ENCODE data around the gene FAM171A1. TPM values are rescaled to one million over a fixed set of nuclear protein-coding genes. Genes with fewer than 3 reads are reported as not detected.

FAM171A1 gene
- total RNA-seq, 2 donors from 2014 or later: 50.9 to 65.8 TPM

DNA sequence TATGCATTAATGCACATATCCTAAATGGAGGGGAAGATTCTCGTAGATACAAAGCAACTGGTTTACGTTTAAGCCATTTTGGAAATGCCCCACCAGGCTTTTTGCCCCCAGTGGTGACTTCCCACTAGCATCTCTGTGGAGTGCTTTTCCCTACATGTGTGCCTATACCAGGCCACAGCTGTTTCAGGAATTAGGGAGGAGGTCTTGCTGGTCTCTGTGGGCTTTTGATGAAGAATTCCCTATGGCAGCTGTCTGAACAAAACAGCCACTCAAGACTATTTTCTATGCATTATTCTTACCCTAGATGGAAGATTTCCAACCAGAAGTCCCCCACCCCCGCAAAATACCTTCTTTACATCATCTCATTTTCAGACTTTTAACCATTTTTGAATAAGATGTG, 150.6 kb downstream of the FAM171A1 start:
- DNase-seq: no peak
- Histone ChIP-seq H3K4me3 (no peak overlapping the region), H3K9me3 (no peaks in the 10 kb centered on the region), H3K36me3 (no peaks in the 10 kb centered on the region), H3K4me1 (no peaks in the 10 kb centered on the region), H3K27ac (no peak overlapping the region), H3K9ac (ENCODE audit: low read depth in 2 of 2, low read length in 2 of 2) (no peak overlapping the region), H3K27me3 (no peaks in the 10 kb centered on the region)
- TF ChIP-seq, protein P1, sequence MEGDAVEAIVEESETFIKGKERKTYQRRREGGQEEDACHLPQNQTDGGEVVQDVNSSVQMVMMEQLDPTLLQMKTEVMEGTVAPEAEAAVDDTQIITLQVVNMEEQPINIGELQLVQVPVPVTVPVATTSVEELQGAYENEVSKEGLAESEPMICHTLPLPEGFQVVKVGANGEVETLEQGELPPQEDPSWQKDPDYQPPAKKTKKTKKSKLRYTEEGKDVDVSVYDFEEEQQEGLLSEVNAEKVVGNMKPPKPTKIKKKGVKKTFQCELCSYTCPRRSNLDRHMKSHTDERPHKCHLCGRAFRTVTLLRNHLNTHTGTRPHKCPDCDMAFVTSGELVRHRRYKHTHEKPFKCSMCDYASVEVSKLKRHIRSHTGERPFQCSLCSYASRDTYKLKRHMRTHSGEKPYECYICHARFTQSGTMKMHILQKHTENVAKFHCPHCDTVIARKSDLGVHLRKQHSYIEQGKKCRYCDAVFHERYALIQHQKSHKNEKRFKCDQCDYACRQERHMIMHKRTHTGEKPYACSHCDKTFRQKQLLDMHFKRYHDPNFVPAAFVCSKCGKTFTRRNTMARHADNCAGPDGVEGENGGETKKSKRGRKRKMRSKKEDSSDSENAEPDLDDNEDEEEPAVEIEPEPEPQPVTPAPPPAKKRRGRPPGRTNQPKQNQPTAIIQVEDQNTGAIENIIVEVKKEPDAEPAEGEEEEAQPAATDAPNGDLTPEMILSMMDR (IDR thresholded peaks at IDR 0.05): no peak
- intact Hi-C loops (cut with DNase I): loop anchor here (5.0 kb wide), 1 partner anchor 42 kb away; no protein-coding TSS in a partner anchor

DNA sequence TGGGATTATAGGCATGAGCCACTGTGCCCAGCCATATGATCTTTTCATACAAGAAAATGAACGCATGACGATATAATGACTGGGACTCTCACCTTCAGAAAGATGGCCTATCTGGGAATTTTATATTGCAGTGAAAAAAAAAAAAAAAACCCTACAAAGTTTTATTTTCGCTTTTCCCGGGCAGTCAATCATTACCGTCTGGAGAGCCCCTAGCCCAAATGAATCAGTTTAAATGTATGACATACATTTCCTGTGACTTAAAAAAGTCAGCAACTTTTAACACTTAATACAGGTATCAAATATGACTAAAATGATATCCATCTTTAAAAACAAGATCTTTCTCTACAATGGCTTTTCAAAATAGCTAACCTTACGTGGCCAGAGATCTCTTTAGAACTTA, 154.4 kb downstream of the FAM171A1 start:
- Histone ChIP-seq H3K9ac (ENCODE audit: low read depth in 2 of 2, low read length in 2 of 2) (no peak overlapping the region), H3K9me3 (no peaks in the 10 kb centered on the region), H3K36me3 (no peaks in the 10 kb centered on the region), H3K27ac (no peak overlapping the region), H3K4me1 (no peaks in the 10 kb centered on the region), H3K27me3 (no peaks in the 10 kb centered on the region), H3K4me3 (no peak overlapping the region)
- intact Hi-C loops (cut with DNase I): no loop called here
- DNase-seq: no peak
- TF ChIP-seq, protein P1 (IDR thresholded peaks at IDR 0.05): no peak

DNA sequence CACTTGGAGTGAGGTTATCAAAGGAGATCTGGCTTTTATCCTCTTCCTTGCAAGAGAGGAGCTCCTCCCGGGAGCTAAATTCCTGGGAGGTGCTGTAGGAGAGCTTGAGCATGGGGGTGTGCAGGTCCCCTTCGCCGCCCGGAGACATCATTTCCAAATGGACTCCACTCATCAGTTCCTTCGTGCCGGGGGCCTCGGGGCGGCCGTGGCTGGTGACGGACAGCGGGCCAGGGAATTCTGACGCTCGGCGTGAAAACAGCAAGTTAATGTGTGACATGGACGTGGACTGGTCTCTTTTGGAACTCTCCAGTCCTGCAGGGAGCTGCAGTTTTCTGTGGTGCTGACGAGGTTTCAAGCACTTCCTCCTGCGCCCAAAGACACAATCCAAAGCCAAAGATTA, 156.9 kb downstream of the FAM171A1 start:
- H3K27me3 ChIP-seq: no peaks in the 10 kb centered on the region
- TF ChIP-seq, protein P1 (IDR thresholded peaks at IDR 0.05): no peak
- intact Hi-C loops (cut with DNase I): no loop called here

DNA sequence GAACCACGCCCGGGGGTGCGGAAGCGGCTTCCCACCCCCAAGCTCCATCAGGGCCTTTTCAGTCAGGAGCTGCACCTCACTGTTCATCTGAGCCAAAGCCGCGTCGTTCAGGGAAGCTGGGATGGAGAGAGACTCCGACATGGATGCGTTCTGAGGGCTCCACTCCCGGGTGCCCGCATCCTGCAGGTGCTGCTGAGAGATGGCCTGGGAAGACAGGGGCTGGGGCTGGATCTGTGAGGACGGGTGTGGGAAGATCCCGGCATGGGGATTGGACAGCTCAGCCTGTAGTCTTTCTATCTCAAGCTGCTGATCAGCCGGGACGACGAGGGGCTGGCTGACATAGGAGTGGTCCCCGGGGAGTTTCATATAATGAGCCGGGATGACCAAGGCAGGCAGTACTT, 157.6 kb downstream of the FAM171A1 start:
- Histone ChIP-seq H3K9me3 (no peaks in the 10 kb centered on the region), H3K36me3 (no peaks in the 10 kb centered on the region), H3K27me3 (no peaks in the 10 kb centered on the region), H3K4me3 (no peak overlapping the region), H3K4me1 (no peaks in the 10 kb centered on the region), H3K27ac (no peak overlapping the region), H3K9ac (ENCODE audit: low read depth in 2 of 2, low read length in 2 of 2) (no peak overlapping the region)
- no peak for DNase-seq
- TF ChIP-seq, protein P1 (IDR thresholded peaks at IDR 0.05): no peak
- intact Hi-C loops (cut with DNase I): no loop called here

More for the DNA sequence above, 156.9 kb downstream of the FAM171A1 start:
- Histone ChIP-seq H3K9me3 (no peaks in the 10 kb centered on the region), H3K9ac (ENCODE audit: low read depth in 2 of 2, low read length in 2 of 2) (no peak overlapping the region), H3K4me3 (no peak overlapping the region), H3K36me3 (no peaks in the 10 kb centered on the region), H3K27ac (no peak overlapping the region), H3K4me1 (no peaks in the 10 kb centered on the region)
- DNase-seq: no peak

DNA sequence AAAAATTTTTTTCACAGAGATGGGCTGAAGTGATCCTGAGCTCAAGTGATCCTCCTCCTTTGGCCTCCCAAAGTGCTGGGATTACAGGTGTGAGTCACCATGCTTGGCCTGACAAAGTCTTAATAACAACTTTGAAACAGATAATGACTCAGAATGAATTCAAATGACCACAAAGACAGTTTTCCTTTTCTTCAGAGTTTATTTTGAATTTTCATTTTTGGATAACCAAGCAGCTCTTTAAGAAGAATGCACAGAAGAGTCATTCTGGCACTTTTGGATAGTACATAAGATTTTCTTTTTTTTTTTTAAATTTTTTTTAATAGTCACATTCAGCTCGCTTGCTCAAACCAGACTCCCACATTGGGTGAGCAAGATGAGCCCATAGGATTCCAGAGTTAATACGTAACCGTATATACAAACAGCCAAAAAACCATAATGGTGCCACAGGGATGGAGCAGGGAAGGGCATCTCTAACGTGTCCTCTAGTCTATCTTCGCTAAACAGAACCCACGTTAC, 159.6 kb downstream of the FAM171A1 start:
- no peak overlapping the region for H3K27ac ChIP-seq
- H3K4me3 ChIP-seq: no peak overlapping the region
- H3K36me3 ChIP-seq: no peaks in the 10 kb centered on the region
- H3K9ac ChIP-seq (ENCODE audit: low read depth in 2 of 2, low read length in 2 of 2): no peak overlapping the region
- no peaks in the 10 kb centered on the region for H3K9me3 ChIP-seq
- intact Hi-C loops (cut with DNase I): loop anchor here (2.0 kb wide), 1 partner anchor 159 kb away; the partner anchor contains the start of gene FAM171A1
- no peaks in the 10 kb centered on the region for H3K27me3 ChIP-seq
- DNase-seq: no peak
- TF ChIP-seq, protein P1 (IDR thresholded peaks at IDR 0.05): no peak
- no peaks in the 10 kb centered on the region for H3K4me1 ChIP-seq

All from colonic mucosa (tissue), 4 donors.